ENCODE results near the gene RGS2. TPM values are rescaled to one million over a fixed set of nuclear protein-coding genes. Genes with fewer than 3 reads are reported as not detected.

RGS2 gene
- total RNA-seq, 1 donor from 2014 or later, result 29.5 TPM

DNA sequence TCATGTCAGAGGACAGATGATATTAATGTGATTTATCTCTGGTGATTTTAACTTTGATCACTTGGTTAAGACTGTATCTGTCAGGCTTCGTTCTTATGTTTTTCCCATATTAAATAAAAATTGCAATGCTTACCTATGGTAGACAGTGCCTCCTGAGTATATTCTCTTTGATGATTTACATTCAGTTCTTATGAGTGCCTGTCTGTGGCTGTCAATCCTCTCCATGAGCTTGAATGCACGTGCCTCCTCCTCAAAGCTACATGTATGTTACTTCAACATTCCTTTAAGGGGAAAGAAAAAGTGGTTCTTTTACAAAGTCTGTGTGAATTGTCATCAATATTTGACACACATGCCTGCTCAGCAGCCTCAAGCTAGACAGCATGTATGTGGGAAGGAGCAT, 44.2 kb upstream of the RGS2 start:
- FAIRE-seq (no peak), DNase-seq (ENCODE audit: low read depth) (no peak)
- no peak for TF ChIP-seq CTCF (IDR thresholded peaks at IDR 0.05; ENCODE audit: insufficient read depth, low read length, severe bottlenecking)
- no peaks in the 10 kb centered on the region for H3K27me3 ChIP-seq (ENCODE audit: control insufficient read depth, insufficient read depth, low read length)
- no peaks in the 10 kb centered on the region for H3K36me3 ChIP-seq (ENCODE audit: control insufficient read depth, insufficient read depth, low read length)
- no peak overlapping the region for H3K4me3 ChIP-seq (ENCODE audit: low read depth, low read length)

DNA sequence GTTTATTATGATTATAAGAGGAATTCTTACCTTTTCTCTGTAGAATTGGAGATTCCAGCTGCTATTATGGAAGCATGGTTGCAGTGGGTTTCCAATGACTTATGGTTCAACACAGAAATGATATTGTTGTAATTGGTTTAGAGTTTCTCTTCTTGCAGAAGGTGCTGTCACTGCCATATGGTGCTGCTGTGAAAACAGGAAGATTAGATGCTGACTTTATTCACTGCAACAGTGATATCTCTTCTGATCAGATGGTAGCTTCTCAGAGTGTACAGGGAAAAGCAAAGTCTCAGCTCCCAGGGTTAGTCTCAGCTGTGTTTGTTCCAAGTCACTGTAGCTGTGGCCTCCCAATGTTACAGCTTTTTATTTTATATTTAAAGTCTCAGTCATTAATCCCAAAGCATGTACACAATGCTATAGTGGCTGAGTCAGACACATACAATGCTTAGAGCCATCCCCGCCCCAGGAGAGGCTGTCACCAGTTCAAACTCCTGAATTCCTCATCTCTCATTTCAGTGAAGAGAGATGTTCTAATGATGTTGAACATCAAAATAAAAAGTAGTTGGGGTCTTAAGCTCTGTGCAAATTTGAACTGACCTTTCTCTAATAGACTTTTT, 42.7 kb upstream of the RGS2 start:
- no peak overlapping the region for H3K4me3 ChIP-seq (ENCODE audit: low read depth, low read length)
- no peaks in the 10 kb centered on the region for H3K27me3 ChIP-seq (ENCODE audit: control insufficient read depth, insufficient read depth, low read length)
- no peak for TF ChIP-seq CTCF (IDR thresholded peaks at IDR 0.05; ENCODE audit: insufficient read depth, low read length, severe bottlenecking)
- no peaks in the 10 kb centered on the region for H3K36me3 ChIP-seq (ENCODE audit: control insufficient read depth, insufficient read depth, low read length)
- DNase-seq (ENCODE audit: low read depth) (peak; percentile 59), FAIRE-seq (no peak)

- FAIRE-seq (no peak), DNase-seq (ENCODE audit: low read depth) (no peak)
- no peak overlapping the region for H3K4me3 ChIP-seq (ENCODE audit: low read depth, low read length)
- no peaks in the 10 kb centered on the region for H3K27me3 ChIP-seq (ENCODE audit: control insufficient read depth, insufficient read depth, low read length)
- TF ChIP-seq CTCF (IDR thresholded peaks at IDR 0.05; ENCODE audit: insufficient read depth, low read length, severe bottlenecking), result no peak
- H3K36me3 ChIP-seq (ENCODE audit: control insufficient read depth, insufficient read depth, low read length), result no peaks in the 10 kb centered on the region
Observed at GRCh38 chr1:192766876-192767275, 42.0 kb upstream of the RGS2 start.

DNA sequence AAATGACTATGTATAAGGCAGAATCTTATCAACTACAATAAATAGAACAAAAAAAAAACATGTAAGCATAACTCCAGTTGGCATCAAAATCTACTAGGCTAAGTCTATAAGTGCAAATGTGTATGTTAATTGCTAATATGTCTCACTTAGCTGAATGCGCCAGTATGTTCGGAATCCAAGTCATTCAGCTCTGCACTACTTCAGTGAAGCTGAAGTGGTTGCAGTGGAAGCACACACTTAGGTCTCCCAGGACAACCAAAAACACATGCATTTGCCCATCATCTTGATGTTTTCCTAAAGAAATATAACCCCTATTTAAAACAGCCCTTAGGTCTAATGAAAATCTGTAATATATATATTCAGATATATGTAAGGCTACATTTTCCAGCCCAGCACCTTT, 41.0 kb upstream of the RGS2 start:
- FAIRE-seq, result no peak
- Histone ChIP-seq H3K27me3 (ENCODE audit: control insufficient read depth, insufficient read depth, low read length) (no peaks in the 10 kb centered on the region), H3K4me3 (ENCODE audit: low read depth, low read length) (no peak overlapping the region), H3K36me3 (ENCODE audit: control insufficient read depth, insufficient read depth, low read length) (no peaks in the 10 kb centered on the region)
- TF ChIP-seq CTCF (IDR thresholded peaks at IDR 0.05; ENCODE audit: insufficient read depth, low read length, severe bottlenecking), result no peak
- DNase-seq (ENCODE audit: low read depth), result no peak

DNA sequence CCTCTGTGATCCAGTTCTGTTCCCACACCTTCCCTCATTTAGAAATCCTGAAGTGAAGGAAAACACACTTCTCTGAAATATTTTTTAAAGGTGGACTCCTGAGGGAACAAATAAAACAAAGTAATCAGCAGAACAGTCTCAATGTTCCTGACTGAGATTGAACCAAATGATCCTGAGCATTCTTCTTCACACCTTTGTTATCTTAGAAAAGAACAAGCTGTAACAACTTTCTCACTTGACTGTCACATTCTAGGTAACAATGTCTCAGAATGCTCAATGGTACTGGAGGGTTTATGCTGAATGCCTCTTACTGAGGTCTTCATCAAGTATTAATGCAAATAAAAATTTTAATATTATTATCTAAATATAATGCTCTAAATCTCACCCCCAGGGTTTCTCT, 40.4 kb upstream of the RGS2 start:
- no peak for FAIRE-seq
- no peak for DNase-seq (ENCODE audit: low read depth)
- no peaks in the 10 kb centered on the region for H3K36me3 ChIP-seq (ENCODE audit: control insufficient read depth, insufficient read depth, low read length)
- H3K4me3 ChIP-seq (ENCODE audit: low read depth, low read length), result no peak overlapping the region
- no peaks in the 10 kb centered on the region for H3K27me3 ChIP-seq (ENCODE audit: control insufficient read depth, insufficient read depth, low read length)
- TF ChIP-seq CTCF (IDR thresholded peaks at IDR 0.05; ENCODE audit: insufficient read depth, low read length, severe bottlenecking), result no peak

- DNase-seq (ENCODE audit: low read depth) (no peak), FAIRE-seq (no peak)
- Histone ChIP-seq H3K27me3 (ENCODE audit: control insufficient read depth, insufficient read depth, low read length) (no peaks in the 10 kb centered on the region), H3K4me3 (ENCODE audit: low read depth, low read length) (no peak overlapping the region), H3K36me3 (ENCODE audit: control insufficient read depth, insufficient read depth, low read length) (no peaks in the 10 kb centered on the region)
- TF ChIP-seq CTCF (IDR thresholded peaks at IDR 0.05; ENCODE audit: insufficient read depth, low read length, severe bottlenecking), result no peak
Observed at GRCh38 chr1:192771341-192771740, 37.5 kb upstream of the RGS2 start.

Measured in bronchial epithelial cell (primary cell).